ENCODE measurements around the gene PDE7B.

PDE7B gene

GRCh38 chr6:135870722-135871121 is 19.2 kb downstream of the PDE7B start:
- in situ Hi-C loops (cut with HindIII; ENCODE audit: low pct_ligation_motif_present, low sequenced_read_pairs) = no loop called here

GRCh38 chr6:135871296-135871695 is 19.8 kb downstream of the PDE7B start:
- H3K27me3 ChIP-seq (replicated peaks) = no peaks in the 10 kb centered on the region
- peak; percentile 66 for DNase-seq
- no peaks in the 10 kb centered on the region for H3K36me3 ChIP-seq (replicated peaks)
- H3K27ac ChIP-seq = peak overlapping the region; percentile 86
- in situ Hi-C loops (cut with HindIII; ENCODE audit: low pct_ligation_motif_present, low sequenced_read_pairs) = no loop called here
- TF ChIP-seq CTCF (IDR thresholded peaks at IDR 0.05; ENCODE audit: low read depth, low read length, missing control alignments) = no peak
- H3K4me3 ChIP-seq (ENCODE audit: low read depth, low read length) = no peak overlapping the region

More at GRCh38 chr6:135870722-135871121, 19.2 kb downstream of the PDE7B start:
- no peak for TF ChIP-seq CTCF (IDR thresholded peaks at IDR 0.05; ENCODE audit: low read depth, low read length, missing control alignments)
- peak overlapping the region; percentile 86 for H3K27ac ChIP-seq
- peak; percentile 84 for DNase-seq
- no peaks in the 10 kb centered on the region for H3K27me3 ChIP-seq (replicated peaks)
- H3K36me3 ChIP-seq (replicated peaks) = no peaks in the 10 kb centered on the region
- H3K4me3 ChIP-seq (ENCODE audit: low read depth, low read length) = no peak overlapping the region

GRCh38 chr6:135871878-135872277 is 20.4 kb downstream of the PDE7B start:
- peak; percentile 38 for DNase-seq
- TF ChIP-seq CTCF (IDR thresholded peaks at IDR 0.05; ENCODE audit: low read depth, low read length, missing control alignments) = no peak
- in situ Hi-C loops (cut with HindIII; ENCODE audit: low pct_ligation_motif_present, low sequenced_read_pairs) = no loop called here
- Histone ChIP-seq H3K4me3 (ENCODE audit: low read depth, low read length) (no peak overlapping the region), H3K36me3 (replicated peaks) (no peaks in the 10 kb centered on the region), H3K27ac (peak overlapping the region; percentile 86), H3K27me3 (replicated peaks) (no peaks in the 10 kb centered on the region)

- Histone ChIP-seq H3K4me3 (ENCODE audit: low read depth, low read length) (no peak overlapping the region), H3K27me3 (replicated peaks) (no peaks in the 10 kb centered on the region), H3K36me3 (replicated peaks) (no peaks in the 10 kb centered on the region), H3K27ac (no peak overlapping the region)
- DNase-seq = no peak
- no peak for TF ChIP-seq CTCF (IDR thresholded peaks at IDR 0.05; ENCODE audit: low read depth, low read length, missing control alignments)
- in situ Hi-C loops (cut with HindIII; ENCODE audit: low pct_ligation_motif_present, low sequenced_read_pairs) = no loop called here
Observed at GRCh38 chr6:135875446-135875845, 23.9 kb downstream of the PDE7B start.

- H3K36me3 ChIP-seq (replicated peaks) = no peaks in the 10 kb centered on the region
- in situ Hi-C loops (cut with HindIII; ENCODE audit: low pct_ligation_motif_present, low sequenced_read_pairs) = no loop called here
- no peak overlapping the region for H3K27ac ChIP-seq
- H3K27me3 ChIP-seq (replicated peaks) = no peaks in the 10 kb centered on the region
- no peak for TF ChIP-seq CTCF (IDR thresholded peaks at IDR 0.05; ENCODE audit: low read depth, low read length, missing control alignments)
- DNase-seq = no peak
- no peak overlapping the region for H3K4me3 ChIP-seq (ENCODE audit: low read depth, low read length)
Observed at GRCh38 chr6:135876058-135876457, 24.6 kb downstream of the PDE7B start.

- no peak for DNase-seq
- H3K36me3 ChIP-seq (replicated peaks) = no peaks in the 10 kb centered on the region
- no peak for TF ChIP-seq CTCF (IDR thresholded peaks at IDR 0.05; ENCODE audit: low read depth, low read length, missing control alignments)
- no peak overlapping the region for H3K27ac ChIP-seq
- no peak overlapping the region for H3K4me3 ChIP-seq (ENCODE audit: low read depth, low read length)
- H3K27me3 ChIP-seq (replicated peaks) = no peaks in the 10 kb centered on the region
- in situ Hi-C loops (cut with HindIII; ENCODE audit: low pct_ligation_motif_present, low sequenced_read_pairs) = no loop called here
Observed at GRCh38 chr6:135877666-135878065, 26.2 kb downstream of the PDE7B start.

All from brain microvascular endothelial cell (primary cell).